ENCODE measurements around the gene RRP9.
"Not testable (repeated sequence)": the region's sequence is repeated elsewhere in the genome, so short reads cannot be mapped to it uniquely, and the experiment has no call there.

RRP9 gene

DNA sequence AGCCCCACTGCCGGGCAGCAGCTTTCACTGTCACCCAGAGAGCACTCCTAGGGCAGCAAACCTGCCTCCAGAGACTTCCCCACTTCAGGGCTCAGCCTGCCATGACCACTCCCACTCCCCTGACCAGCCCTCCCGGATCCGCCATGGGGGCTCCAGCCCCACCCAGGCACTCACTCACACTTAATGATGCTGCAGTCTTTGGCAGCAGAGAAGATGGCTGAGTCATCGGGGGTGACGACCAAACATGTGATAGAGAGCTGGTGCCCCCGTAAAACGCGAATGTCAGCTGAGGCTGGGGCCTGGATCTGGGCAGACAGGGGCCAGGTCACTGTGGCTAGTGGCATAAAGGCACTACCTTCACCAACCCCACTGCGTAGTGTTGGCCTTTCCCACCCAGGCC lies 4.7 kb downstream of the RRP9 start:
- no peak for DNase-seq

DNA sequence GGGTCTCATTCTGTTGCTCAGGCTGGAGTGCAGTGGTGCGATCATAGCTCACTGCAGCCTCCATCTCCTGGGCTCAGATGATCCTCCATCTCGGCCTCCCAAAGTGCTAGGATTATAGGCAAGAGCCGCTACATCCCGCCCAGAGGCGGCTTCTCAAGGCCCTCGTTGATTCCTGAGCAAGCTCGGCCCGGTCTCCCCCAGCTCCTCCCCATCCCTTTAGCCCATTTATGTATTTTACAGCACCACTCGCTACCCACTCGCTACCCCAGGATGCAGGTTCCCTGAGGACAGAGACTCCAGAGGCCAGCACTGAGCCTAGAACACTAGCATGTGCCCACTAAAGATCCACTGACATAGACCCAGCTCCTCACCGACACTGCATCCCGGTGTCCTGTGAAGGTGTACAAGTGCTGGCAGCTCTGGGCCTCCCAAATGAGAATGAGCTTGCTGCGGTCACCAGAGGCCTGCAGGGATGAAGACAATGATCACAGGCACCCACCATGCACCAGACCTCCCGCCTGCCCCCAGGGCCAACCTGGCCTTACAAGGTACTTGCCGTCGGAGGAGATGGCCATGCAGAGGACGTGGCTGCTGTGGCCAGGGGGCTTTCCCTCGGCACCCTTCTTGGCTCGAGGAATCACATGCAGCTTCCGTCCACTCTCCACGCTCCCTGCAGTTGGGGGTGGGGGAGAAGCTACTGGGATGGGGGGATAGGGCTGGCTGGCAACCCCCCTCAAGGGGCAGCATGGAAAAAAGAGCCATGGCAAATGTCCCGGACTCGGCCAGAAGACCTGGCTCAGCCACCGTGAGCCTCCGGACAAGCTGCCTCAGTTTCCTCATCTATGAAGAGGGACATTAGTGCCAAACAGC lies 5.6 kb downstream of the RRP9 start:
- DNase-seq: no peak

DNA sequence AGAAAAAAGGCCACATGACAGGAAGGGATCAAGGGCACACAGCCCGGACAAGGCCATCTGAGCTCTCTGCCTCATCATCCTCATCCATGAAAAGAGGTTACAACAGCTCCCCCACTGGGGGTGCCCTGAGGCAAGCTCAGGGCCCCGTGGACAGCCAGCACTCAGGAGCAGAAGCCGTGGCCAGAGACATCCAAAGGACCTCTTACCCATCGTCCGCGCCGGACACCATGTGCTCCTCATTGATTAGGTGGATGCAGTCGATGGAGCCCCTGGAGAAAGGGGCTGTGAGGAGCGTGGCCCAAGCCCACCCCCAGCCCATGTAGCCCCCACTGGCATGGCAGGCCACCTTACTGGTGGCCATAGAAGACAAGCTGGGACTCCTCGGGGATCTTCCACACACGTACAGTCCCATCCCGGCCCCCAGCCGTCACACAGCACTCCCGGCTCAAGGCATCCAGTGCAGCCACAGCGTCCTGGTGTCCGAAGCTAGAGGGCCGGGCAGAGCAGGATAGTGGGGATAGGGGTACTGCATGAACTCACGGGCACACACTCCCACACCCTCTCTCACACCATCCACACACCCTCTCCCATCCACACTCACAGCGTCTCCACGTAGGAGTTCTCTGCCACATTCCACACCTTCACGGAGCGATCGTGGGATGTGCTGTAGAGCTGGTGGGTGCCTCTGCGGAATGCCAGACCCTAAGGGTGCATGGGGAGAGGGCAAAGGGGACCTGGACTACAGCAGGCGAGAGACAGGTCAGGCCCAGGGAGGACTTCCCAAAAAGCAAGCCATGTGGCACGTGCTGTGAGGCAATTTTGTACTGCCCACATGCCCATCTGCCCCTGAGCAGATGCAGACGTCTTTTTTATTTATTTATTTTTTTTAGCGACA lies 6.5 kb downstream of the RRP9 start:
- DNase-seq: no peak

DNA sequence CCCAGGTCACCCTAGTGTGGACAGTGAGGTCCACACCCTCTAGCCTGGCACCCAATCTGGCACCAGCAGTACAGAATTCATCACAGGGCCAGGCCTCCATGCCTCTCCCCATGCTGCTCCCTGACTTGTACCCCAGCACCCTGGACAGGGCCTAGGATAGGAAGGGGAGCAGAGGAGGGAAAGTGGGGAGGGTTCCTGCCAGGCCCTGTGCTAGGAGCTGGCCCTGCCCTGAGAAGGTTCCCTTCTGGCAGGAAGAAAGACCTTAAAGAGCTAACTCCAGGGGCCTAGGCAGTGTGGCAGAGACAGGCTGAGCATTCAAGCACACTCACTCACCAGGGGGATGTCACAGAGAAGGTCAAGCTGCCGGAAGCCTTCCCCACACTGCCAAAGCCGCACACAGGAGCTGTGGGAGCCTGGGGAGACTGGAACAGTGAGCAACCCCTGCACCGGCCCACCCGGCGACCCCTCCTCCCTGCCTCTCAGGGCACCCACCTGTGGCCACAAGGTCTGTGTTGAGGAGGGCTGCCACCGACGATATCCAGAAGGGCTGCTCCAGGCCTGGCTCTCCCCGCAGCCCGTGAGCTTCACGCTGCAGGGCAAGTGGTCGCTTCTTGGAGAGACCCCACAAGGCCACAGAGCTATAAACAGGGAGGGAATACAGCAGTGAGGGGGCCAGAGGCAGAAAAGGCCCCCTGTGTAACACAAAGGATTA lies 7.4 kb downstream of the RRP9 start:
- DNase-seq: no peak

DNA sequence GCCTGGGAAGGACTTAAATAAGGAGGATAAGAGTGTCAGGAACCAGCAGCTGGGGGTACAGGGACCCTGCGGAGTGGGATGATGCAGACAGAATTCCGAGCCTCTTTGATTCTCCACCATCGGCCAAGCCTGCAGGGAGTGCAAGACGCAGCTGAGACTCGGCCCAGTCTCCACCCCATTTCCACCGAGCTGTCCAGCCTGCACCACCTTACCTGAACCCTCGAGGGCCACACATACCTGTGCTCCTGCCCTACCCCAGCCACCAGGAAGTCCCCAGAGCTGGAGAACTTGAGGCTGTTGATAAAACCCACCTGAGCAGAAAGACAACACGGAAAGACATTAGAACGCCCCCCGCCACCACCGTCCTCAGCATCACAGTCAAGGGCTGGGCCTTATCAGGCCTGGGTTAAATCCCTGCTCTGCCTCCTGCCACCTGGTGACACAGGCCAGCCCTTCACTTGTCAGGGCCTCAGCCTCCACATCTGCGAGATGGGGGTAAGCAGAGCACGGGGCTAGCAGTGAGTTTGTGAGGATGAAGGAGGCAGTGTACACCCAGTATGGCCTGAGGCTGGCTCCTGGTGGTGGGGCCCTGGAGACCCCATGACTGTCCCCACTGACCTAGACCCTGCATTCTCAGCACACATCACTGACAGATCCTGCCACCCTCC lies 8.1 kb downstream of the RRP9 start:
- DNase-seq: no peak

DNA sequence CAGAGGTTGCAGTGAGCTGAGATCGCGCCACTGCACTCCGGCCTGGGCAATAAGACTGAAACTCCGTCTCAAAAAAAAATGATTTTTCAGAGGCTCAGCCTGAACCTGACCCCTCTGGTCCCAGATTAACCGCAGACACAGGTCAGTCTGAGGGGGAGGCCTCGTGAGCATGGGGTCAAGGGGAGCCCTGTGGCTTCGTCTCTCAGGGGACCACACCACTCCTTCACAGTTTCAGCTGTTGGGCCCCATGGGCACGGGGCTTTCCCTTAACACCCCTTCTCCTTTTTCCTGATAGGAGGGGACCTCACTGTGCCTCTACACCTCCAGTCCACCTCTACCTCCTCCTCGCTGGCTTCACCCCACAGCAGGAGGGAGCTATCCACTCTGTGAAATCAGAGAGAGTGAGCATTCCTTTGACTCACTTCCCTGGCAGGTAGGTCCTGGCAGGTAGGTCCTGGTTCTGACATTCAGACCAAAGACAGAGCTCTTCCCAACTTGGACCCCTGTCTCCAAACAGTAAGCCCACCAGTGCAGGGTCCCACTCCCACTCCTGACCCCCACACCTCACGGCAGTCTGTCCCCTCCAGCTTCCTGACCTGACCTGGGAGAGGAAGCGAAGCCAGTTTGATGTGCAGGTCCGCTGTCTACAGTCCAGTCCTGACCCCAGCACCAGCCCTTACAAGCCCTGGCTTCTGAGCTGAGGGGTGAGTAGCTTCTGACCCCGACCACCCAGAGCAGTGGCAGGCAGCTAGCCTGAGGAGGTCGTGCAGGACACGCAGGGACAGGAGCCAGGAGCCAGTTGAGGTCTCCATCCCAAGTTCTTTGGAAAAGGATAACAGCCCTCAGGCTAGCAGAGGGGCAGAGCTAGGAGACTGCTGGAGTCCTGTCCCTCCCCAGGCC lies 9.0 kb downstream of the RRP9 start:
- no peak for DNase-seq

DNA sequence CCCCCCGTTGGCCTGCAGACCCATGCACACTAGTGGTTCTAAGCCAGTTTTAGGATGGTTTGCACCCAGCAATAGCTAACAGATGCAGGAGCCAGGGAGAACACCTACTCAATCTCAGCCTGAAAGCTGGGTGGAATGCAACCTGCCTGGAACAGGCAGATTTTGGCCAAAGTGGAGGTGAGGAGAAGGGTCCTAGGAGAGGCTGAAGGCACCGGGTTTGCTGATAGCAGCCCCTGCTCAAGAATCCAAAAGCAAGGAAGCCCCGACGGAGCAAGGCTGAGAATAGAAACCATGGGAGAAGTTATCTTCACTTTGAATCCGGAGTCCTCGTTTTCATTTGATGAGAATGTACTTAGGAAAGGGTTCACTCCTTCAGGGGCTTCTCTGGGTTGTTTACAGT lies 9.9 kb downstream of the RRP9 start:
- DNase-seq: no peak

DNA sequence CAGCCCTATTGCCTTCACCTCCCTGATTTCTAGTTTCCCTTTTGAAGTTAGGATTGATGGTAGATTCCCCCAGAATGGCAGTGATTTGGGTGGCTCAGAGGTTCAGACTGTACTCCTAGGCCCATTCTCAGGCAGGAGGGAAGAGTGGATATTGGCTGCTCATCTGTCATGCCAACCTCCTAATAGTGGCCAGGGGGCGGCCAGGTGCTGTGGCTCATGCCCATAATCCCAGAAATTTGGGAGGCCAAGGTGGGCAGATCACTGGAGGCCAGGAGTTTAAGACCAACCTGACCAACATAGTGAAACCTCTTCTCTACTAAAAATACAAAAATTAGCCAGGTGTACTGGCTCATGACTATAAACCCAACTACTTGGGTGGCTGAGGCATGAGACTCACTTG lies 11.3 kb downstream of the RRP9 start:
- no peak for DNase-seq

DNA sequence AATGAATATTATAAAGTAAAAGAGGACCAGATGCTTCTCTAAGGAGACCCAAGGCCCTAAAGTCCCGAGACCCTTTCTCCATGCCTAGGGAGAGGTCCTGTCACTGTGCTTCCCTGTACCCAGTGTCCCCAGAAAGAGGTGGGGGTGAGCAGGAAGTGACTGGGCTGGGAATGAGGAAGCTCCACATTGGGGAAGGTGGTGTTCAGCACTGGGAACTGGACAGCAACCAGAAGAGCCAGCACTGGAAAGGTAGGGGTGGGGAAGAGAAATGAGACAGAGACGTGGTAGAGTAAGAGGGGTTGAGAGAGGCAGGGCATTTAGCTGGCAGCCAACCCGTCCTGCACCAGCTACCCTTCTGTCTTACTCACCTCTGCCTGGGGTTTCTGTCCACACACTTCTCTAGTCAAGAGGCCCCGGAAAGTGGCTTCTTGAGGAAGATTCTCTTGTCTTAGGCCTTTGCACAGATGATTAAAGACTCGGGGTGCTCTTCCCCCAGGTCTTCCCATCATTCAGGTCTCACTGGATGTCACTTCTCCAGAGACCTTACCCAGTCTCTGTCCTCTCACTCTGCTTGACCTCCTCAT lies 12.2 kb downstream of the RRP9 start:
- DNase-seq: no peak

DNA sequence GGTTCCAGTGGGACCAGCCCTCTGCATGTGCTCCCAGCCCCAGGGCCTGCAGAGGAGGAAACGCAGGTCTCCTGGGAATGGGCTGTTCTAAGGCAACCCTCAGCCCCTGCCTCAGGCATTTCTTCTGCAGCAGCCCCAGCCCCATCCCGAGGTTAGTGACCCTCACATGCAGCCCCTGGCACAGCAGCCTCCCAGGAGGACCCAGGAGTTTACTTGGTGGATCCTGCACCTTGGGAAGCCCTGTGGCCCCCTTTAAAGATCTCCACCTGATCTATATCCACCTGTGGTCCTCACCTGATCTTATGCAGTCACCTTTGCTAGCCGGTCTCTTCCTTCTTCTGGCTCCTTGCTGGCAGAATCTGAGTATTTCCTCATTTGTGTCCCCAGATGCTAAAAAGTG lies 12.7 kb downstream of the RRP9 start:
- not testable (repeated sequence) for DNase-seq

DNA sequence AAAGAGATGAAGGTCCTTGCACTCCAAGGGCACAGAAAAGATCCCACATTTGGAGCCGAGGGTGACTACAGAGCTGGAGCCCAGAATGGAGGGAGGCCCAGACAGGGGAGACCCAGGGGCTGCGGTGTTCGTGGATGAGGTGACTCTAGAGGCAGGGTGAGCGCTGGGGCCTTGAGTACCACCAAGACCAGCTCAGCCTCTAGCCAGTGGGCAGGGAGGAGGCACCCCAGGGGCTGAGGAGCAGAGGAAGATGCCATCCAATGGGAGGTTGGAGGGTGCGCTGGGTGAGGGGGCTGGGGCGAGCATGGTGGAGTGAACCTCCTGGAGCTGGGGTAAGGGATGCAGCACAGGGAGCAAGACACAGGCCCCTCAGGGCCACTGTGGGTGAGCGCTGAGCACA lies 13.3 kb downstream of the RRP9 start:
- no peak for DNase-seq

DNA sequence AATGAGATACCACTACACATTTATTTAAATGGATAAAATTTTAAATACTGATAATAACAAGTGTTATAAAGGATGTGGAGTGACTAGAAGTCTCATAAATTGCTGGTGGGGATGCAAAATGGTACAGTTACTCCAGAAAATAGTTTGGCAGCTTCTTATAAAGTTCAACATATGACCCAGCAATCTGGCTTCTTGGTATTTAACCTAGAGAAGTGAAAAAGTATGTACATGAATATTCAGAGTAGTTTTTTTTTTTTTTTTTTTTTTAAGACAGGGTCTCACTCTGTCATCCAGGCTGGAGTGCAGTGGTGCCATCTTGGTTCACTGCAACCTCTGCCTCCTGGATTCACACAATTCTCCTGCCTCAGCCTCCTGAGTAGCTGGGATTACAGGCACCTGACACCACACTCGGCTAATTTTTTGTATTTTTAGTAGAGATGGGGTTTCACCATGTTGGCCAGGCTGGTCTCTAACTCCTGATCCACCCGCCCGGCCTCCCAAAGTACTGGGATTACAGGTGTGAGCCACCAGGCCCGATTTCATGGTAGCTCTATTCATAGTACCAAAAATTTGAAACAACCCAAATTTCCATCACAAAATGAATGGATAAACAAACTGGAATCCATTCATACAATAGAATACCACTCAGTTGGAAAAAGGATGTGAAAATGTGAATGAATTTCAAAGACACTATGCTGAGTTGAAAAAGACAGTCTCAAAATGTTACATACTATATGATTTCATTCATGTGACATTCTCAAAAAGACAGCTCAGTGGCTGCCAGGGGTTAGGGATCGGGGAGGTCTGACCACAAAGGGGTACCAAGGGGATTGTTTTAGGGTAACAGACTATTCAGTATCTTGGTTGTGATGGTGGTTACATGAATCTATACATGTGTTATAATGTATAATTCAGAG lies 14.4 kb downstream of the RRP9 start:
- no peak for DNase-seq

DNA sequence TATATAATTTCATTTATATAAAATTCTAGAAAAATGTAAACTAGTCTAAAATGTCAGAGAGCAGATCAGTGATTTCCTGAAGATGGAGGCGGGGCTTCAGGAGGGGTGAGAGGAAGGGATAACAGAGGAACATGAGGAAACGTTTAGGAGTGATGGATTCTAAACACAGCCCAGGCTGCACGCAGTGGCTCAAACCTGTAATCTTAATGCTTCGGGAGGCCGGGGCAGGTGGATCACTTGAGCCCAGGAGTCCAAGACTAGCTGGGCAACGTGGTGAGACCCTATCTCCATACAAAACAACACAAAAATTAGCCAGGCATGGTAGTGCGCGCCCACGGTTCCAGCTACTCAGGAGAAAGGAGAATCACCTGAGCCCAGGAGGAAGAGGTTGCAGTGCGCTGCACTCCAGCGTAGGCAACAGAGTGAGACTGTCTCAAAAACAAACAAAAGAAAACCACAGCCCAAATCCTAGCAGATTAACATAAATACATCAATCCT lies 20.6 kb downstream of the RRP9 start:
- DNase-seq: no peak

DNA sequence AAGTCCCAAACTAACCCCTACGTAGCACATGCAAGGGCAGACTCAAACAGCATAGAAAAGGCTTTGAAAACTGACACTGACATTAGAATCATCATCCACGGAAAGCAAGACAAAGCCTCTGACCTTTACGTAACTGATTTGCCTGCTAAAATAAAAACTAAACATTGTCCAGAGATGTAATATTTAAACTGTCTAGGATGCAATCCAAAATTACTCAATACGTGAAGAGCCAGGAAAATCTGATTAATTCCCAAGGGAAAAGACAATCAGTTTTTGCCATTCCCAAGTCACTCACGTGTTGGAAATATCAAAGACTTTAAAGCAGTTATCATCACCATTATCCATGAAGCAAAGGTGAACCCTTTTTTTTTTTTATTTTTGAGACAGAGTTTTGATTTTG lies 25.3 kb downstream of the RRP9 start:
- DNase-seq: no peak

DNA sequence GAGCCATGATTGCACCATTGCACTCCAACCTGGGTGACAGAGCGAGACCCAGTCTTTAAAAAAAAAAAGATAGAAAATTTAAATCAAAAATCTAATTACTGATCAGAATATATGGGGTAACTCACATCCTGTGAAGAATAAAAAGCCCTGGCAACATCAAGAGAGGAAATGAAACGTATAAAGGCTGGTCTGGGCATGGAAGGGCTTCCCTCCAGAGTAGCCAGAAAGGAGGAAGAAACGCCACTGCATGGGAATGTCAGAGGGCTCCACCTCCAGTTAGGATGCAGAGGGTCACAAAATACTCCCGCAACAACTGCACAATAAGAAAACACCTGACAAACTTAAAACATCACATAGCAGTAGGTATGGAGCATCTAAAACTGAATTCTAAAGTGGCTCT lies 33.7 kb downstream of the RRP9 start:
- no peak for DNase-seq

DNA sequence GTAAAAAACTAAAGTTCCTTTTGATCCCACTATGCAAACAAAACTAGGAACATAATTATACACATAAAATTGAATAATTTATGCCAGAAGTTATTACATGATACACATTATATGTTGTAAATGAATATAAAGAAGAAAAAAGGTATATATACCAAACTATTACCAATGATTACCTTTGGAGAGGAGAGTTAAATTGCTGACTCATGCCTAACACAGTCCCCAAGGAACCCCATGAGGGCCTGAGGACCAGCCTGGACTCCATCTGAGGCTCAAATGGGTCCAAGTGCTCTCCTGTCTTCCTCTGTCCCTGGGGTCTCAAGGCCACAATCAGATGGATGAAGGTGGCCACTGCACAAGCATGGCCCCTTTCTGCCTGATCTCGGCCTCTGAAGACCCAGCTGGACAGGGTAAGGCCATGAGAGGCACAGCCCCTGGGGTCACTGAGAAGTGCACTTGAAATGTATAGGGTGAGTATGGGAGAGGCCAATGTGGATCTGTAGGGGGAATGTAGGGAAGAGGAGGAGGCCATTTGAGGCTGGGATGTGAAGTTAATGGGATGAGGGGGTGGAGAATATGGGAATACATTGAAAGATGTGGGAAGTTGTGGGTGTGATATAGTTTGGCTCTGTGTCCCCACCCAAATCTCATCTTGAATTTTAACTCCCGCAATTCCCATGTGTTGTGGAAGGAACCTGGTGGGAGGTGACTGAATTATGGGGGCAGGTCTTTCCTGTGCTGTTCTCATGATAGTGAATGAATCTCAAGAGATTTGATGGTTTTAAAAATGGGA lies 37.5 kb downstream of the RRP9 start:
- DNase-seq: no peak

DNA sequence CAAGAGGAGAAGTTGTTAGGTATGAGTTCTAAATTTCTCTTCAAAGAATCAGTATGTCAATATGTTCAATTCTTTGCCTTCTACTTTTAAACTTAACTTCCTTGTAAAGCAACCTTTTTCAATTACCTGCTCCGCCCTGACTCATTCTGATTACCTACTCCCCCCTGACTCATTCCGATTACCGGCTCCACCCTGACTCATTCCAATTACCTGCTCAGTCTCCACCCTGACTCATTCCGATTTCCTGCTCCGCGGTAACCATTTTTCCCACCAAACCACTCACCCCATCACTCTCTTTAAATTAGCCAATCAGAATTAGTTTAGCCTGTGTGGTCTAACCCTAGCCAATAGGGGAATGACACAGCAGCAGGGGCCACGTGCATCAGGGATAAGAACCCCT lies 39.3 kb downstream of the RRP9 start:
- not testable (repeated sequence) for DNase-seq

DNA sequence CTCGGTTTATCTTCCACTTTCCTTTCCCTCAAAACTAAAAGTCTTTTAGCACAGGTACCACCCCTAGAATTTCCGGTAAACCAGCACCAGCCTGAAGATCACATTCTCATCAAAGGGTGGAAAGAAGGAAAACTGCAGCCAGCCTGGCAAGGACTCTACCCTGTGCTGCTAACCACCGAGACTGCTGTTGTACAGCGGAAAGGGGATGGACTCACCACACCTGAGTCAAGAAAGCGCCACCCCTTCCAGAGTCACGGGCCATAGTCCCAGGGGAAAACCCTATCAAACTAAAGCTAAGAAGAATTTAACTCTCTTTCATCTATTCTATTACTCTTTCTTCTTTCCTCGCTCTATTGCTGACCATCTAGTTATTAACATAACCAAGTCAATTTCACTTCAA lies 41.7 kb downstream of the RRP9 start:
- DNase-seq: not testable (repeated sequence)

DNA sequence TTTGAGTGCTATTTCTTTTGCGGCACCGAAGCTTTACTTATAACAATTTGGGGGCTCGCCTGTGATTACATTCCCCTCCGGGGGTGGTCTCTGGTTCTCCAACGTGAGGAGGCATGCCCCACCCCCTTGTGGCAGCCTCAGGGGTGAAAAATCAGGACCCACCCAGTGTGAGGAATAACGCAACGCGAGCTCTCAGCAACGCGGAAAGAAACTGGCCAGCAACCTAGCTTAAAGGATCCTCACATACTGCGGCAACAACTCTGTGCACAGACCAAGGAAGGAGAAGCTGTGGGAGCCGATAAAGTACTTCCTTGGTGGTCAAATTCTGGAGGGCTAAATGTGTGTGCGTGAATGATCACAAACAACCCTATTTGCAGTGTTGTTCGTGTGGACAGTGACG lies 44.3 kb downstream of the RRP9 start:
- DNase-seq: no peak
